Tibial nerve (tissue), 3 donors: Measurements from ENCODE around the gene MEN1.

Source experiments
- POLR2A ChIP-seq, 2 donors: fragments of 450-650 bp; IDR thresholded peaks; one replicate each; pipeline ENCODE4 v1.6.1; 2017; ENCODE audit warnings: antibody characterized with exemption in 2 of 2, mild to moderate bottlenecking in 2 of 2, moderate library complexity in 2 of 2
- TF ChIP-seq, protein P1 (sequence below), 5 experiments: fragments of 200-600 bp in 3 of 5; fragments of 450-650 bp in 2 of 5; sonication (generic) in 3 of 5; IDR thresholded peaks; one replicate each; pipeline ENCODE4 v1.5.1; 2016 to 2019; ENCODE audit warnings: antibody characterized with exemption in 5 of 5, mild to moderate bottlenecking in 3 of 5, moderate library complexity in 2 of 5

DNA sequence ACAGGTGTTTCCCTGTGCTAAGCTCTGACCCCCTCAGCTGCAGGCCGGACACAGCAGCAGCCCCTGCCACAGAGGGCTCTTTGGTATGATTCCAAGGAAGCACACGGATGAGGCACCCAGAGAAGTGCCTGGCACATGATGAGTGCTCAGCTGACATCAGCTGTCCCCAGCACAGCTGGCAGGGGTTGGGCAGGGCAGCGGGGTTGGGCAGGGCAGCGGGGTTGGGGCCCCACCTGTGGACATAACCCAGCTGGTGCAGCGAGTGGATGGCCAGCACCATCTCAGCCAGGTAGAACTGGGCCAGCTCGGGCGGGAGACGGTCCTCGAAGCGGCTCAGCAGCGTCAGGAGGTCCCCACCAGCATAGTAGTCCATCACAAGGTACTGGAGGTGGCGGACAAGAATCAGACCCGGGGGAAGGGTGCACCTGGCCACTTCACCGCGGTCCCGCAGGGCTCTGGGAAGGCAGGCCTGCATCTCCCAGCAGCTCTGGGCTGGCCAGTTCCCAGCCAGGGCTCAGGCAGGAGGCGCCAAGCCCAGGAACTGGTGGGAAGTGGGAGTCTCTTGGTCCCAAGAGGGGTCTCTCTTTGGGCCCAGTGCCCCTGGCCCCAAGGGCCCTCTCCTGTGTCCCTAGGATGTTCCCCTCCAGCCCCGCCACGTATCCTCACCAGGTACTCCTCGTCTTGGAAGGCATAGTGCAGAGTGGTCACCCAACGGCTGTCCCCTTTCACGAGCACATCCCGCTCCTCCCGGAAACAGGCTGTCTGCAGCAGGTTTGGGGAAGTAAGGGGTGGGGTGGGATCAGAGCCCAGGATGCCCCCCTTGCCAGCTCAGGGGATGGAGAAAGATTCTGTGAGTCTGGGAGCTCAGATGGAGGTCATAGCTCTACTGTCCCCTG lies 29.8 kb upstream of the MEN1 start:
- TF ChIP-seq, protein P1, sequence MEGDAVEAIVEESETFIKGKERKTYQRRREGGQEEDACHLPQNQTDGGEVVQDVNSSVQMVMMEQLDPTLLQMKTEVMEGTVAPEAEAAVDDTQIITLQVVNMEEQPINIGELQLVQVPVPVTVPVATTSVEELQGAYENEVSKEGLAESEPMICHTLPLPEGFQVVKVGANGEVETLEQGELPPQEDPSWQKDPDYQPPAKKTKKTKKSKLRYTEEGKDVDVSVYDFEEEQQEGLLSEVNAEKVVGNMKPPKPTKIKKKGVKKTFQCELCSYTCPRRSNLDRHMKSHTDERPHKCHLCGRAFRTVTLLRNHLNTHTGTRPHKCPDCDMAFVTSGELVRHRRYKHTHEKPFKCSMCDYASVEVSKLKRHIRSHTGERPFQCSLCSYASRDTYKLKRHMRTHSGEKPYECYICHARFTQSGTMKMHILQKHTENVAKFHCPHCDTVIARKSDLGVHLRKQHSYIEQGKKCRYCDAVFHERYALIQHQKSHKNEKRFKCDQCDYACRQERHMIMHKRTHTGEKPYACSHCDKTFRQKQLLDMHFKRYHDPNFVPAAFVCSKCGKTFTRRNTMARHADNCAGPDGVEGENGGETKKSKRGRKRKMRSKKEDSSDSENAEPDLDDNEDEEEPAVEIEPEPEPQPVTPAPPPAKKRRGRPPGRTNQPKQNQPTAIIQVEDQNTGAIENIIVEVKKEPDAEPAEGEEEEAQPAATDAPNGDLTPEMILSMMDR (IDR thresholded peaks at IDR 0.05): no peak
- no peak for TF ChIP-seq POLR2A (IDR thresholded peaks at IDR 0.05)
